ENCODE measurements around the gene ASAP3. TPM values are rescaled to one million over a fixed set of nuclear protein-coding genes. Genes with fewer than 3 reads are reported as not detected.

The ASAP3 gene
- total and polyA plus RNA-seq, 8 donors = 35.2 to 51.6 (median 44.9) TPM

DNA sequence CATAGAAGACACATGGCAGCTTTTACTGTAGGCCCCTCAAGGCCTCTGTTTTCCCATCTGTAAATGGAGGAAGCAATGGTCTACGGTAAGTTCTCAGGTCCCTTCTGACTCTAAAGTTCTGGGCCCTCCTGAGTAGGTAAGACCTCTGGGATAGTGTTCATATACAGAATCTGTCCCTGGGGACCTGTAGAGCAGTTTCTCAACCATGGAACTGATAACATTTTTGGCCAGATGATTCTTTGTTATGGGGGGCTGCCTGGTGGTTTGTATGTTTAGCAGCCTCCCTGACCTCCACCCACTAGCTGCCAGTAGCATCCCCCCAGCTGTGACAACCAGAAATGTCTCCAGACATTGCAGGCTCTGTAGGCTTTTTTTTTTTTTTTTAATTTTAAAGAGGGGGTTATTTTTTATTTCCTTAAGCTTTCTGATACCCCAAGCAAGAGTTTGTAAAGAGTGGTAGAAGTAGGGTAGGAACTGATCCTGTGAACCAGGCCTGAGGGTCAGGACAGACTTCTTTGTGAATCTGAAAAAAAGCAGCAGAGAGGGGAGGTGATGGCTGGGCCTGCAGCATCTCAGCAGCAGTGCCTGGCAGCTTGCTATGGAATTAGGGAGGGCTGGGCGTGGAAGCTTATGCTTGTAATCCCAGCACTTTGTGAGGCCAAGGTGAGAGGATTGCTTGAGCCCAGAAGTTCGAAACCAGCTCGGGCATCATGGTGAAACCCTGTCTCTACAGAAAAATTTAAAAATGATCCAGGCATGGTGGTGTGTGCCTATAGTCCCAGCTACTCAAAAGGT is 39.2 kb downstream of the ASAP3 start:
- TF ChIP-seq, protein P1, sequence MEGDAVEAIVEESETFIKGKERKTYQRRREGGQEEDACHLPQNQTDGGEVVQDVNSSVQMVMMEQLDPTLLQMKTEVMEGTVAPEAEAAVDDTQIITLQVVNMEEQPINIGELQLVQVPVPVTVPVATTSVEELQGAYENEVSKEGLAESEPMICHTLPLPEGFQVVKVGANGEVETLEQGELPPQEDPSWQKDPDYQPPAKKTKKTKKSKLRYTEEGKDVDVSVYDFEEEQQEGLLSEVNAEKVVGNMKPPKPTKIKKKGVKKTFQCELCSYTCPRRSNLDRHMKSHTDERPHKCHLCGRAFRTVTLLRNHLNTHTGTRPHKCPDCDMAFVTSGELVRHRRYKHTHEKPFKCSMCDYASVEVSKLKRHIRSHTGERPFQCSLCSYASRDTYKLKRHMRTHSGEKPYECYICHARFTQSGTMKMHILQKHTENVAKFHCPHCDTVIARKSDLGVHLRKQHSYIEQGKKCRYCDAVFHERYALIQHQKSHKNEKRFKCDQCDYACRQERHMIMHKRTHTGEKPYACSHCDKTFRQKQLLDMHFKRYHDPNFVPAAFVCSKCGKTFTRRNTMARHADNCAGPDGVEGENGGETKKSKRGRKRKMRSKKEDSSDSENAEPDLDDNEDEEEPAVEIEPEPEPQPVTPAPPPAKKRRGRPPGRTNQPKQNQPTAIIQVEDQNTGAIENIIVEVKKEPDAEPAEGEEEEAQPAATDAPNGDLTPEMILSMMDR (IDR thresholded peaks at IDR 0.05) = no peak
- peaks cover 0 to 8% of the 10 kb centered on the region in 2 donors for H3K36me3 ChIP-seq
- H3K9me3 ChIP-seq = no peaks in the 10 kb centered on the region
- ATAC-seq = peak; percentile 44
- H3K4me1 ChIP-seq = peaks cover 4 to 23% of the 10 kb centered on the region in 2 donors
- H3K27me3 ChIP-seq = no peaks in the 10 kb centered on the region
- peak overlapping the region in 1 of 2 donors; percentile 30 for H3K4me3 ChIP-seq
- intact Hi-C loops (cut with DNase I) = no loop called here
- DNase-seq = peak in 1 of 4 donors; percentile 33
- peak overlapping the region; percentile 66 to 80 for H3K27ac ChIP-seq

DNA sequence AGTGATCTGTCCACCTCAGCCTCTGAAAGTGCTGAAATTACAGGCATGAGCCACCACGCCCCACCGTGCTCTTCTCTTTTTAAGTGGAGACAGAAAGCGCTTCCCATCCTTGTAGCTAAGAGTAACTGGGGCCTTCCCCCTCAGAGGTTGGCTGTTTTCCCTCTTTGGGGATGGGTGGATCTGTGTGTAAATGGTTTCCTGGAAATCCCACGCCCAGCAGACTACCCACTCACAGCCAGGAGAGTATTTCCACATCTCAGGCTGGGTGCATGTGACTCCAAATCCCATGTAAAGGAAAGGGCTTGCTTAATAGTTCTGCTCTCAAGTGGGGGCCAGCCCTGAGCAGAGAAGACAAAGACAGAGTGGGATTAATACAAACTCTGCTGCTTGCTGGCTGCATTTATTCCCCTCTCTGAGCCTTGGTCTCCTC is 39.9 kb downstream of the ASAP3 start:
- Histone ChIP-seq H3K9me3 (no peaks in the 10 kb centered on the region), H3K4me1 (peaks cover 4 to 21% of the 10 kb centered on the region in 2 donors), H3K27me3 (no peaks in the 10 kb centered on the region), H3K4me3 (peak overlapping the region in 1 of 2 donors; percentile 30), H3K27ac (peak overlapping the region; percentile 66 to 80), H3K36me3 (peaks cover 0 to 5% of the 10 kb centered on the region in 2 donors)
- DNase-seq (peak in 1 of 4 donors; percentile 84), ATAC-seq (peak; percentile 89)
- intact Hi-C loops (cut with DNase I) = no loop called here
- TF ChIP-seq, protein P1 (IDR thresholded peaks at IDR 0.05) = no peak

DNA sequence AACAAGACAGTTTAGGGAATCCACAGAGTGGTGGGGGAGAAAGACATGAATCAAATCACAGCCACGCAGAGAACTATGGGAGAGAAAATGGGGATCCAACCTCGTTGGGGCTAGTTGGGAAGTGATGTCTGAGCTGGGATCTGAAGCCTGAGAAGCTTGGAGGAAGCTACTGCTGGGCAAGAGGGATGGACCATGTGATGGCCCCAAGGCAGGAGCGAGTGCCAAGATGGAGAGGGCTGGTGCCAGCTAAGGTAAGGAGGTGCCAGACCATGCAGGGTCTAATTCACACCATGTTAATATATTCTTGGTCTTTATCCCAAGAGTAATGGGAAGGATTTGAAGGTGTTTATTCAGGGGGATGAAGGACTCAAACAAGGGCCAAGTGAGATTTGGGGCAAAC is 41.2 kb downstream of the ASAP3 start:
- Histone ChIP-seq H3K9me3 (no peaks in the 10 kb centered on the region), H3K36me3 (peaks cover 0 to 5% of the 10 kb centered on the region in 2 donors), H3K4me3 (no peak overlapping the region), H3K27me3 (no peaks in the 10 kb centered on the region), H3K4me1 (peaks cover 4 to 21% of the 10 kb centered on the region in 2 donors), H3K27ac (no peak overlapping the region)
- TF ChIP-seq, protein P1 (IDR thresholded peaks at IDR 0.05) = no peak
- DNase-seq = no peak
- ATAC-seq = no peak
- intact Hi-C loops (cut with DNase I) = no loop called here

DNA sequence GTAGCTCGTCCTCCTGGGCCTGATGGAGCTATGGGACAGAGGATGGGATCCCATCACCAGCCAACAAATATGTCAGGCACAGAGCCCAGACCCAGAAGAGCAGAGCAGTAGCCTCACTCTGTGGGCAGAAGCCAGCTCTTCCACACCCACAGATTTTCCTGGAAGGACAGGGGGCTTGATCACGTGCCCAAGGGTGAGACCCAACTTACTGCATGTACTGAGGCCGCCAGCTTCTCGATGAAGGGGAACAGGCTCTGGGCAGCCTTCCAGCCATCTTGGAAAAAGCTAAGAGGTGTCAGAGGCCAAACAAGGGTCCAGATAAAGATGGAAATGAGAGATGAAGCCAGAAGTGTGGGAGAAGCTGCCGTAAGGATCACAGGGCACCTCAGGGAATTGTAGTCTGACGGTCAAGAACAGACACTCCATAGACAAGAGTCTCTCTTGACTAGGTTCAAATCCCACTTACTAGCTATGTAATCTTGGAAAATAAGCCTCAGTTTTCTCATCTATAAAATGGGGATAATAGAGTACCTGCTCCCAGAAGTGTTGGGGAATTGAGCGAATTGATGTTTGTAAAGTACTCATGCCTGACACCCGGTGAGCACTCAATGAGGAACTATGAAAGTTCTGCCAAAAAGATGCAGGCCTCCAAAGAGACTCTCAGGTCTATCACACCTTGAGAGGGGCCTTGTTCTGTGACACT is 42.4 kb downstream of the ASAP3 start:
- TF ChIP-seq, protein P1 (IDR thresholded peaks at IDR 0.05) = no peak
- intact Hi-C loops (cut with DNase I) = no loop called here
- peaks cover 0 to 5% of the 10 kb centered on the region in 2 donors for H3K27me3 ChIP-seq
- no peak overlapping the region for H3K4me3 ChIP-seq
- ATAC-seq (no peak), DNase-seq (no peak)
- no peak overlapping the region for H3K27ac ChIP-seq
- H3K4me1 ChIP-seq = peaks cover 4 to 21% of the 10 kb centered on the region in 2 donors
- peaks cover 0 to 9% of the 10 kb centered on the region in 2 donors for H3K36me3 ChIP-seq
- no peaks in the 10 kb centered on the region for H3K9me3 ChIP-seq

DNA sequence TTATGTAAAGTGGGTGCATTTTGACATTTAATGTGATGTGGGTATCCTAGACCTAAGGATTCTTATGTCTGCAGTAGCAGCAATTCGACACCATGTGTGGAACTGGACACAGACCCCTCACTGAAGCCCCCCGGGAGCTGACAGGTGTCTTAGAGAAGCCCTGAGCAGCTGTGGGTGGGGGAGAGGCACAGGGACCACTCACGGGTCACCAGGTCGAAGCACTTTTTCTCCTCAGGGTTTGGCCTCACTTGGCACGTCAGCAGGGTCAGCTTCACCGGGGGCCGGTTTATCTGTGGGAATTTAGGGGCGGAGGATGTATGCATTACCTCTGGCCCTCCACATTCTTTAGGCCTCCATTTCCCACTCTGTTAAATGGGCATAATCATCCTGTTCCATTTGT is 45.4 kb downstream of the ASAP3 start:
- Histone ChIP-seq H3K27ac (no peak overlapping the region), H3K4me1 (peaks cover 0 to 5% of the 10 kb centered on the region in 2 donors), H3K36me3 (peaks cover 0 to 17% of the 10 kb centered on the region in 2 donors), H3K4me3 (no peak overlapping the region), H3K9me3 (no peaks in the 10 kb centered on the region), H3K27me3 (peaks cover 0 to 9% of the 10 kb centered on the region in 2 donors)
- no peak for DNase-seq
- intact Hi-C loops (cut with DNase I) = no loop called here
- no peak for ATAC-seq
- TF ChIP-seq, protein P1 (IDR thresholded peaks at IDR 0.05) = no peak

Measured in left lung (tissue), 10 donors.